ENCODE measurements around the gene DCAF5. TPM values are rescaled to one million over a fixed set of nuclear protein-coding genes. Genes with fewer than 3 reads are reported as not detected.

Gene DCAF5
- total RNA-seq, 1 experiment from 2014 or later, result 45.5 TPM

DNA sequence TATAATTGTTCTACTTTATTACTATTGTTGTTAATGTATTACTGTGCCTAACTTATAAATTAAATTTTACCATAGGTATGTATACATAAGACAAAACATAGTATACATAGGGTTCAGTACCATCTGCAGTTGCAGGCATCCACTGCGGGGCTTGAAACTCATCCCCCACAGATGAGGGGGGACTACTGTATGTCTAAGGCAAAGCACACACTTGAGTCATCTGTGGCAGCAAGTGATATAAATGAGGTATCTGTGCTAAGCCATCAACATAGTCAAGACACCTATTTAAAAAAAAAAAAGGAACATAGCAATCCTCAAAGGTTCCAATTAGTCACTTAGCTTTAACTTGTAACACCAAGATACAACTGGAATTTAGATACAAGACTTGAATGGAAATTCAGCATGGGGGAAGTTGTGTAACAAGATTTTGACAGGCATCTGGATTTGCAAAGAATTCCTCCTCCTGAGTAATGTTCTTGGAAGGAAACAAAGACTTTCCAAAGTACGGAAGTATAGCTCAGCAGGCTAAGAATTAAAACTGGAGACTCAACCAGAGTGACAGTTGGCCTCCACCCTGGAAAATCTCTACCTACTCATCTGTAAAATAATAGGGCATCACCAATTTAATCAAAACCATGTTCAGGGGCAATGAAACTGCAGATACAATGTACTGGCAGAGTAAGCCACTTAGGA is 14.9 kb downstream of the DCAF5 start:
- no peak overlapping the region for H3K4me2 ChIP-seq (ENCODE audit: low read depth, low read length, poor library complexity, severe bottlenecking)
- no peaks in the 10 kb centered on the region for H3K27me3 ChIP-seq (ENCODE audit: low read length)
- no peak for DNase-seq
- H4K20me1 ChIP-seq (ENCODE audit: insufficient read depth, low read depth, low read length), result no peaks in the 10 kb centered on the region
- no peaks in the 10 kb centered on the region for H3K9me3 ChIP-seq (ENCODE audit: low read length)
- peaks cover 10% of the 10 kb centered on the region for H3K36me3 ChIP-seq (ENCODE audit: insufficient read depth, low read length)
- H3K9ac ChIP-seq (ENCODE audit: low read length), result no peak overlapping the region
- H3K27ac ChIP-seq (ENCODE audit: low read length), result no peak overlapping the region
- peaks cover 12% of the 10 kb centered on the region for H3K4me1 ChIP-seq (ENCODE audit: low read length)
- no peak overlapping the region for H3K4me3 ChIP-seq (ENCODE audit: low read length)
- H3K9me2 ChIP-seq (replicated peaks; ENCODE audit: insufficient read depth, low read length), result no peaks in the 10 kb centered on the region
- no peak overlapping the region for H2AFZ ChIP-seq (ENCODE audit: low read length)
- H3K79me2 ChIP-seq (ENCODE audit: low read length), result peaks cover 98% of the 10 kb centered on the region

DNA sequence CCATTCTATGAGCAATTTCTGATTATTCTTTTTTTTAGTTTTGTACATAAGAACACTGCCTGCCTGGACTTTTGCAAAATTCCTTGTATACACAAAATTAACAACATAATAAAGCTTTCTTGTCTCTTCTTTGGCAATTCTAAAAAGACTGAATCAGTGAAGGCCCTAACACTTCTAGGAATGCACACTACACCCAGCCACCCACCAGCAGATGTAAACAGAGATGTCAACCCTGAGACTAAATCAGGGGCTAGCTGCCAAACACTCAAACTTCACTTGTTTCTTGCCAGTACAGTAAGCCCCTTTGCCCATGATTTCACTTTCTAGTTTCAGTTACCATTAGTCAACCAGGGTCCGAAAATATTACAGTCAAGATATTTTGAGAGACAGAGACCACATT is 15.5 kb downstream of the DCAF5 start:
- Histone ChIP-seq H3K4me3 (ENCODE audit: low read length) (no peak overlapping the region), H3K79me2 (ENCODE audit: low read length) (peaks cover 98% of the 10 kb centered on the region), H3K4me2 (ENCODE audit: low read depth, low read length, poor library complexity, severe bottlenecking) (no peak overlapping the region), H4K20me1 (ENCODE audit: insufficient read depth, low read depth, low read length) (no peaks in the 10 kb centered on the region), H3K27ac (ENCODE audit: low read length) (no peak overlapping the region), H3K27me3 (ENCODE audit: low read length) (no peaks in the 10 kb centered on the region), H3K9me2 (replicated peaks; ENCODE audit: insufficient read depth, low read length) (no peaks in the 10 kb centered on the region), H3K36me3 (ENCODE audit: insufficient read depth, low read length) (peaks cover 10% of the 10 kb centered on the region), H3K9ac (ENCODE audit: low read length) (no peak overlapping the region), H3K4me1 (ENCODE audit: low read length) (peaks cover 6% of the 10 kb centered on the region), H3K9me3 (ENCODE audit: low read length) (no peaks in the 10 kb centered on the region), H2AFZ (ENCODE audit: low read length) (no peak overlapping the region)
- DNase-seq, result no peak

- Histone ChIP-seq H2AFZ (ENCODE audit: low read length) (no peak overlapping the region), H3K9ac (ENCODE audit: low read length) (no peak overlapping the region), H3K36me3 (ENCODE audit: insufficient read depth, low read length) (peaks cover 10% of the 10 kb centered on the region), H3K9me2 (replicated peaks; ENCODE audit: insufficient read depth, low read length) (no peaks in the 10 kb centered on the region), H3K4me3 (ENCODE audit: low read length) (no peak overlapping the region), H3K9me3 (ENCODE audit: low read length) (no peaks in the 10 kb centered on the region), H4K20me1 (ENCODE audit: insufficient read depth, low read depth, low read length) (no peaks in the 10 kb centered on the region), H3K4me2 (ENCODE audit: low read depth, low read length, poor library complexity, severe bottlenecking) (no peak overlapping the region), H3K4me1 (ENCODE audit: low read length) (peaks cover 17% of the 10 kb centered on the region), H3K27me3 (ENCODE audit: low read length) (no peaks in the 10 kb centered on the region), H3K27ac (ENCODE audit: low read length) (no peak overlapping the region), H3K79me2 (ENCODE audit: low read length) (peaks cover 99% of the 10 kb centered on the region)
- no peak for DNase-seq
These were observed 17.8 kb downstream of the DCAF5 start for GRCh38 chr14:69135133-69135532.

- no peak for DNase-seq
- H3K9ac ChIP-seq (ENCODE audit: low read length), result no peak overlapping the region
- peaks cover 99% of the 10 kb centered on the region for H3K79me2 ChIP-seq (ENCODE audit: low read length)
- H2AFZ ChIP-seq (ENCODE audit: low read length), result no peak overlapping the region
- H3K27me3 ChIP-seq (ENCODE audit: low read length), result no peaks in the 10 kb centered on the region
- H3K36me3 ChIP-seq (ENCODE audit: insufficient read depth, low read length), result peaks cover 7% of the 10 kb centered on the region
- no peaks in the 10 kb centered on the region for H4K20me1 ChIP-seq (ENCODE audit: insufficient read depth, low read depth, low read length)
- H3K4me2 ChIP-seq (ENCODE audit: low read depth, low read length, poor library complexity, severe bottlenecking), result no peak overlapping the region
- no peaks in the 10 kb centered on the region for H3K9me2 ChIP-seq (replicated peaks; ENCODE audit: insufficient read depth, low read length)
- no peaks in the 10 kb centered on the region for H3K9me3 ChIP-seq (ENCODE audit: low read length)
- no peak overlapping the region for H3K4me3 ChIP-seq (ENCODE audit: low read length)
- H3K4me1 ChIP-seq (ENCODE audit: low read length), result peaks cover 29% of the 10 kb centered on the region
- H3K27ac ChIP-seq (ENCODE audit: low read length), result peak overlapping the region; percentile 8; the same call in 1 of the 2 replicates
These were observed 19.5 kb downstream of the DCAF5 start for GRCh38 chr14:69133206-69134125.

DNA sequence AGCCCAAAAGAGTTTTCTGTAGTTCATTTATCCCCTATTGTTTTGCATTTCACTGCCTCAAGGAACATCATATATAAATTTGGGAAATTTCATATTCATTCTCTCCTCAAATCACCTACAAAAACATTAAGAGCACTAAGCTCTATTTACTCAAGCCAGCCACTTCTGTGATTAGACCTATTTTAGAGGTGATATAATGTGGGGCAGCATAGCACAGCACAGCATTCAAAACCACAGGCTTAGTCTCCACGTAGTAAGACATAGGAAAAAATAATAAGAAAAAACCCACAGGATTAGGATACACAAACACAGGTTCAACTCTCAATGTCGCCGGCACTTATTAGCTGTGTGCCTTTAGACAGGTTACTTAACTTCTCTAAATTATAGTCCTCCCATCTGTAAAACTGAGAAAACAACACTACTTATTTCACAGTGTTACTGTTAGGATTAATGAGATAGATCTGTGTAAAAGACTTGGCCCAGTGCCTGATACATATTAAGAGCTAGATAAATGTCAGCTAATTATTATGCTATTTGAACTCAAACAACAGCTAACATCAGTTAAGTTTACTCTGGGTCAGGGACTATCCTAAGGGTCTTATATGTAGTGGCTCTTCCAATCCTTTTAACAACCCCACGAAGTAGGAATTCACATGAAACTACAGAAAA is 20.3 kb downstream of the DCAF5 start:
- Histone ChIP-seq H3K36me3 (ENCODE audit: insufficient read depth, low read length) (no peaks in the 10 kb centered on the region), H3K9ac (ENCODE audit: low read length) (no peak overlapping the region), H3K4me2 (ENCODE audit: low read depth, low read length, poor library complexity, severe bottlenecking) (no peak overlapping the region), H3K4me1 (ENCODE audit: low read length) (peaks cover 29% of the 10 kb centered on the region), H3K4me3 (ENCODE audit: low read length) (no peak overlapping the region), H3K27ac (ENCODE audit: low read length) (peak overlapping the region; percentile 8; the same call in 1 of the 2 replicates), H4K20me1 (ENCODE audit: insufficient read depth, low read depth, low read length) (no peaks in the 10 kb centered on the region), H3K79me2 (ENCODE audit: low read length) (peaks cover 99% of the 10 kb centered on the region), H3K27me3 (ENCODE audit: low read length) (no peaks in the 10 kb centered on the region), H2AFZ (ENCODE audit: low read length) (no peak overlapping the region), H3K9me3 (ENCODE audit: low read length) (no peaks in the 10 kb centered on the region), H3K9me2 (replicated peaks; ENCODE audit: insufficient read depth, low read length) (no peaks in the 10 kb centered on the region)
- no peak for DNase-seq

DNA sequence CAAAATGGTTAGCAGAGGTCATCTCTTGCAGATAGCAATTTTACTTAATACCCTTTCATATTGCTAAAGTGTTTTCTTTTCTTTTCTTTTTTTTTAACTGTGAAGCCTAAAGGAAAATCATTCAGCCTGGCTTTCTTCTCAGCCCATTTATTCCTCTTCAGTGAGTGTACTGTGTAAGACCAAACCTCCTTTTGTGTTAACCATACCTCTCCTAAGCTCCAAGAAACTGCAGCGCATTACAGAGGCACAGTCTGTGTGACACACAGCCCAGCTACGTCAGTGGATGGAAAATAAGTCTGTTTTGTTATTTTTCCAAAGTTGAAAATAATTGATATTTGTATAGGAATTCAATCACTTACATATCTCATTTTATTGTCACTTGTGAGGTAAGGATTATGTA is 21.7 kb downstream of the DCAF5 start:
- H2AFZ ChIP-seq (ENCODE audit: low read length), result no peak overlapping the region
- DNase-seq, result no peak
- no peak overlapping the region for H3K27ac ChIP-seq (ENCODE audit: low read length)
- no peaks in the 10 kb centered on the region for H3K9me3 ChIP-seq (ENCODE audit: low read length)
- peak overlapping the region; percentile 45 for H3K4me2 ChIP-seq (ENCODE audit: low read depth, low read length, poor library complexity, severe bottlenecking)
- no peaks in the 10 kb centered on the region for H3K27me3 ChIP-seq (ENCODE audit: low read length)
- H3K4me3 ChIP-seq (ENCODE audit: low read length), result no peak overlapping the region
- H3K4me1 ChIP-seq (ENCODE audit: low read length), result peaks cover 29% of the 10 kb centered on the region
- H3K79me2 ChIP-seq (ENCODE audit: low read length), result peaks cover 100% of the 10 kb centered on the region
- no peaks in the 10 kb centered on the region for H4K20me1 ChIP-seq (ENCODE audit: insufficient read depth, low read depth, low read length)
- no peaks in the 10 kb centered on the region for H3K9me2 ChIP-seq (replicated peaks; ENCODE audit: insufficient read depth, low read length)
- no peaks in the 10 kb centered on the region for H3K36me3 ChIP-seq (ENCODE audit: insufficient read depth, low read length)
- no peak overlapping the region for H3K9ac ChIP-seq (ENCODE audit: low read length)

GRCh38 chr14:69129264-69129880 is 23.5 kb downstream of the DCAF5 start:
- H3K4me3 ChIP-seq (ENCODE audit: low read length), result peak overlapping the region; percentile 15; the same call in 1 of the 2 replicates
- peak; percentile 95 for DNase-seq
- H4K20me1 ChIP-seq (ENCODE audit: insufficient read depth, low read depth, low read length), result no peaks in the 10 kb centered on the region
- H3K4me2 ChIP-seq (ENCODE audit: low read depth, low read length, poor library complexity, severe bottlenecking), result peak overlapping the region; percentile 45
- H3K9me3 ChIP-seq (ENCODE audit: low read length), result no peaks in the 10 kb centered on the region
- no peak overlapping the region for H2AFZ ChIP-seq (ENCODE audit: low read length)
- peak overlapping the region; percentile 38; the same call in 1 of the 2 replicates for H3K27ac ChIP-seq (ENCODE audit: low read length)
- no peaks in the 10 kb centered on the region for H3K36me3 ChIP-seq (ENCODE audit: insufficient read depth, low read length)
- no peaks in the 10 kb centered on the region for H3K27me3 ChIP-seq (ENCODE audit: low read length)
- H3K79me2 ChIP-seq (ENCODE audit: low read length), result peaks cover 100% of the 10 kb centered on the region
- H3K9me2 ChIP-seq (replicated peaks; ENCODE audit: insufficient read depth, low read length), result no peaks in the 10 kb centered on the region
- peaks cover 29% of the 10 kb centered on the region for H3K4me1 ChIP-seq (ENCODE audit: low read length)
- H3K9ac ChIP-seq (ENCODE audit: low read length), result peak overlapping the region; percentile 53

Data from Karpas-422 (cell line).